GM12878 (cell line): ENCODE results near the gene METTL8. TPM values are rescaled to one million over a fixed set of nuclear protein-coding genes. Genes with fewer than 3 reads are reported as not detected.

Experiments
- ATAC-seq: fragments of 200-7000 bp; cut with Tn5 transposase; 3 replicates; pipeline ENCODE4 v1.9.1; 2020; ENCODE audit warnings: mild to moderate bottlenecking, moderate library complexity
- BruUV-seq: library from RNA; stranded (reverse); fragments of 400-500 nt; replicated peaks from 2 replicates; lab custom pipeline; 2021; lab: Mats Ljungman, UMichigan
- CTCF ChIA-PET: fragments of 300-600 bp; sonication (Branson Sonifier 250); formaldehyde crosslinking; extraction: SDS; loops from one replicate; lab custom pipeline; 2021; ENCODE audit warnings: inconsistent platforms; lab: Yijun Ruan, JAX
- POLR2A ChIA-PET: fragments of 350-600 bp; formaldehyde crosslinking; extraction: SDS; loops from one replicate; lab custom pipeline; 2021; ENCODE audit warnings: inconsistent platforms; lab: Charles Lee
- RAD21 ChIA-PET: fragments of 300-600 bp; sonication (Branson Sonifier 250); formaldehyde crosslinking; loops from one replicate; lab custom pipeline; 2023; ENCODE audit warnings: antibody characterized with exemption; ENCODE audit not compliant: unreplicated experiment; lab: Charles Lee
- SMC1A ChIA-PET: fragments of 300-600 bp; sonication (Branson Sonifier 250); formaldehyde crosslinking; loops from one replicate; lab custom pipeline; 2023; ENCODE audit not compliant: unreplicated experiment, uncharacterized antibody; lab: Charles Lee
- DNase-seq: peaks from one replicate; pipeline ENCODE4 v3.0.0-alpha.2; 2011; ENCODE audit warnings: low read depth, low spot score
- FAIRE-seq: peaks from 3 replicates; lab custom pipeline; 2011; peaks lifted over from hg19 to GRCh38; lab: Jason Lieb, UNC
- H2AFZ ChIP-seq: 2 replicates; pipeline ENCODE4 v1.6.0; 2011; ENCODE audit warnings: low read depth, low read length, control low read depth; ENCODE audit not compliant: control insufficient read depth
- H3K27ac ChIP-seq: 2 replicates; pipeline ENCODE4 v1.5.1; 2011; ENCODE audit warnings: control low read depth; ENCODE audit not compliant: control insufficient read depth, insufficient read depth
- H3K27me3 ChIP-seq, 2 experiments: replicated peaks in 1 of 2; 2 replicates each; pipeline versions ENCODE4 v1.6.0 to v1.6.1; 2011; ENCODE audit warnings: low read length in 1 of 2; ENCODE audit not compliant: control insufficient read depth in 2 of 2, insufficient read depth in 2 of 2
- H3K36me3 ChIP-seq, 2 experiments: 2 replicates each; pipeline ENCODE4 v1.5.1; 2011; ENCODE audit warnings: low read length in 1 of 2; ENCODE audit not compliant: control insufficient read depth in 2 of 2, insufficient read depth in 2 of 2
- H3K4me1 ChIP-seq: 2 replicates; pipeline ENCODE4 v1.6.1; 2011; ENCODE audit warnings: mild to moderate bottlenecking, low read length, moderate library complexity, mixed read lengths; ENCODE audit not compliant: control insufficient read depth, insufficient read depth
- H3K4me2 ChIP-seq: 2 replicates; pipeline ENCODE4 v1.6.0; 2011; ENCODE audit warnings: control low read depth; ENCODE audit not compliant: control insufficient read depth, insufficient read depth
- H3K4me3 ChIP-seq: fragments of 200-600 bp; sonication (generic); 2 replicates; pipeline ENCODE4 v1.5.1; 2016
- H3K79me2 ChIP-seq: 2 replicates; pipeline ENCODE4 v1.6.0; 2011; ENCODE audit warnings: low read length; ENCODE audit not compliant: control insufficient read depth, insufficient read depth
- H3K9ac ChIP-seq: 2 replicates; pipeline ENCODE4 v1.8.0; 2011; ENCODE audit warnings: low read length, control low read depth, mixed read lengths; ENCODE audit not compliant: control insufficient read depth, insufficient read depth
- H3K9me3 ChIP-seq: replicated peaks from 3 replicates; pipeline ENCODE4 v1.5.1; 2011; ENCODE audit warnings: mild to moderate bottlenecking, low read length; ENCODE audit not compliant: control insufficient read depth, insufficient read depth
- H4K20me1 ChIP-seq: 2 replicates; pipeline ENCODE4 v1.6.0; 2011; ENCODE audit not compliant: control insufficient read depth, insufficient read depth
- STAT1 ChIP-seq: fragments of 450-650 bp; conservative IDR thresholded peaks from 2 replicates; pipeline ENCODE4 v1.6.1; 2014; ENCODE audit warnings: antibody characterized with exemption, mild to moderate bottlenecking
- ZBTB40 ChIP-seq: fragments of 450-650 bp; IDR thresholded peaks from 2 replicates; pipeline ENCODE4 v1.6.1; 2016; ENCODE audit warnings: mild to moderate bottlenecking, moderate library complexity, borderline replicate concordance
- ZNF24 ChIP-seq: fragments of 450-650 bp; IDR thresholded peaks from 2 replicates; pipeline ENCODE4 v1.6.1; 2017; ENCODE audit warnings: antibody characterized with exemption, mild to moderate bottlenecking
- WGBS: methylation state at CpG from one replicate; pipeline ENCODE4 v1.1.6; 2016; ENCODE audit warnings: low lambda C conversion rate; ENCODE audit not compliant: insufficient replicate concordance, insufficient coverage; ENCODE audit errors: missing lambda C conversion rate; 5-methylcytosine and 5-hydroxymethylcytosine counted together
- in situ Hi-C: fragments of 300-500 bp; cut with MboI; formaldehyde crosslinking; loops from 9 replicates; pipeline ENCODE4 v1.14.3; 2018; ENCODE audit warnings: mixed read lengths
- intact Hi-C: fragments of 100-400 bp; cut with micrococcal nuclease; formaldehyde crosslinking; loops from one replicate; pipeline ENCODE4 v1.14.2; 2022; ENCODE audit not compliant: unreplicated experiment
- polyA plus RNA-seq, 11 experiments: library from polyadenylated mRNA; depleted of rRNA in 4 of 11; unstranded in 6 of 11; stranded (reverse) in 5 of 11; fragments of >200 nt; fragmentation: Nextera tagmentation in 4 of 11; fragmentation: Illumina TruSeq in 1 of 11; extraction: Ambion mirVana in 4 of 11; extraction: Trizol in 1 of 11; gene quantifications; 1 replicate in 1 of 11; 2 replicates in 10 of 11; pipeline versions ENCODE4 v1.2.1 to v1.2.3, GENCODE V29; 2011 to 2016; ENCODE audit warnings: inconsistent platforms in 2 of 11, missing spikeins in 2 of 11, low read depth in 1 of 11
- total RNA-seq, 4 experiments: library from RNA; depleted of rRNA in 3 of 4; stranded (reverse); fragments of >200 nt in 3 of 4; fragmentation: Illumina TruSeq in 1 of 4; extraction: Trizol in 1 of 4; gene quantifications; 2 replicates each; pipeline versions ENCODE4 v1.2.1 to v1.2.3, GENCODE V29; 2013 to 2021

Gene METTL8
- total and polyA plus RNA-seq, 10 of the 15 experiments (the other 5 are each of a cell fraction or from before 2014, with no cell fraction given) = 30.8 to 96.3 (median 51.5) TPM

GRCh38 chr2:171419333-171419732 lies 14.5 kb downstream of the METTL8 start:
- RAD21 ChIA-PET = interaction anchor here (0.9 to 5.2 kb wide), 4 partner anchors 13 to 287 kb away, joined by 3 to 21 read pairs (median 7); partner anchors contain the start of gene METTL8
- TF ChIP-seq ZBTB40 (peak; percentile 65; the same call in 1 of the 2 replicates), STAT1 (no peak), ZNF24 (no peak)
- intact Hi-C loops = loop anchor here (5.0 kb wide), 2 partner anchors 72 to 172 kb away; no protein-coding TSS in a partner anchor
- H3K36me3 ChIP-seq = peaks cover 0 to 7% of the 10 kb centered on the region in 2 experiments; a peak in 2 of 4 replicates
- no peak overlapping the region for H2AFZ ChIP-seq
- H3K9me3 ChIP-seq = peaks cover 24% of the 10 kb centered on the region
- CTCF ChIA-PET = interaction anchor here (0.7 to 1.2 kb wide), 2 partner anchors 13 to 333 kb away, joined by 3 read pairs; no protein-coding TSS in a partner anchor
- DNase-seq (no peak), FAIRE-seq (no peak), ATAC-seq (peak; percentile 11)
- no peaks in the 10 kb centered on the region for H3K27me3 ChIP-seq
- H3K4me3 ChIP-seq = no peak overlapping the region
- H3K4me1 ChIP-seq = peaks cover 17% of the 10 kb centered on the region
- H3K79me2 ChIP-seq = peaks cover 62% of the 10 kb centered on the region
- WGBS = 96% methylated on average over 2 of the region's 2 CpGs
- H3K27ac ChIP-seq = peak overlapping the region; percentile 35
- H3K9ac ChIP-seq = no peak overlapping the region
- POLR2A ChIA-PET = interaction anchor here (0.6 to 1.5 kb wide), 4 partner anchors 9 to 102 kb away, joined by 3 read pairs; partner anchors contain the start of genes DCAF17 and METTL8
- SMC1A ChIA-PET = interaction anchor here (1.0 to 3.0 kb wide), 5 partner anchors 12 to 99 kb away, joined by 3 to 22 read pairs (median 4); no protein-coding TSS in a partner anchor
- in situ Hi-C loops = loop anchor here (5.0 kb wide), 2 partner anchors 97 to 262 kb away; no protein-coding TSS in a partner anchor
- H3K4me2 ChIP-seq = no peak overlapping the region; the same call in 1 of the 2 replicates
- H4K20me1 ChIP-seq = no peaks in the 10 kb centered on the region
- BruUV-seq = no TSS peak
